HepG2 (cell line): ENCODE data around the gene CHST12. TPM values are rescaled to one million over a fixed set of nuclear protein-coding genes. Genes with fewer than 3 reads are reported as not detected.

Source experiments
- ATAC-seq: fragments of 200-7000 bp; cut with Tn5 transposase; 3 replicates; pipeline ENCODE4 v1.9.1; 2020; ENCODE audit warnings: mild to moderate bottlenecking, moderate library complexity
- Bru-seq: library from RNA; stranded (reverse); fragments of 400-500 nt; gene quantifications from one replicate; lab custom pipeline; 2021; lab: Mats Ljungman, UMichigan
- BruChase-seq, 2 experiments: library from RNA; stranded (reverse); fragments of 400-500 nt; gene quantifications; one replicate each; lab custom pipeline; 2021; lab: Mats Ljungman, UMichigan
- BruUV-seq: library from RNA; stranded (reverse); fragments of 400-500 nt; replicated peaks from 2 replicates; lab custom pipeline; 2021; lab: Mats Ljungman, UMichigan
- CTCF ChIA-PET: fragments of 300-600 bp; formaldehyde crosslinking; extraction: SDS; loops from one replicate; lab custom pipeline; 2021; ENCODE audit warnings: low total read pairs, inconsistent platforms, low intra/inter-chr PET ratio; lab: Yijun Ruan, JAX
- POLR2A ChIA-PET: fragments of 350-600 bp; sonication (Branson Sonifier 250); formaldehyde crosslinking; loops from one replicate; lab custom pipeline; 2020; ENCODE audit warnings: antibody characterized with exemption, inconsistent platforms; lab: Yijun Ruan, JAX
- DNase-seq: peaks from one replicate; pipeline ENCODE4 v3.0.0-alpha.2; 2015; ENCODE audit warnings: low spot score
- FAIRE-seq: peaks from 3 replicates; lab custom pipeline; 2011; peaks lifted over from hg19 to GRCh38; lab: Jason Lieb, UNC
- H2AFZ ChIP-seq: one replicate; pipeline ENCODE4 v1.6.1; 2011; ENCODE audit warnings: low read length, inconsistent platforms
- H3K27ac ChIP-seq: fragments of 300-600 bp; 3 replicates; pipeline ENCODE4 v1.8.0; 2011; ENCODE audit warnings: mixed run types, mild to moderate bottlenecking, mixed read lengths, low read length, inconsistent platforms; ENCODE audit not compliant: insufficient read depth; ENCODE audit errors: extremely low read length
- H3K27me3 ChIP-seq, 2 experiments: fragments of 200-600 bp in 1 of 2; 2 replicates in 1 of 2; 3 replicates in 1 of 2; pipeline versions ENCODE4 v1.6.0 to v1.8.0; 2011; ENCODE audit warnings: low read length in 2 of 2, mild to moderate bottlenecking in 2 of 2, moderate library complexity in 2 of 2, inconsistent platforms in 1 of 2; ENCODE audit not compliant: insufficient read depth in 2 of 2, control insufficient read depth in 1 of 2
- H3K36me3 ChIP-seq, 2 experiments: fragments of 200-600 bp in 1 of 2; replicated peaks in 1 of 2; 2 replicates in 1 of 2; 3 replicates in 1 of 2; pipeline versions ENCODE4 v1.5.1 to v1.8.0; 2011; ENCODE audit warnings: low read length in 2 of 2, inconsistent platforms in 1 of 2; ENCODE audit not compliant: insufficient read depth in 2 of 2, control insufficient read depth in 1 of 2
- H3K4me1 ChIP-seq: 2 replicates; pipeline ENCODE4 v1.5.1; 2012; ENCODE audit warnings: low read length, inconsistent platforms; ENCODE audit not compliant: insufficient read depth
- H3K4me2 ChIP-seq: 2 replicates; pipeline ENCODE4 v1.6.0; 2011; ENCODE audit warnings: low read depth, low read length, inconsistent platforms
- H3K4me3 ChIP-seq, 3 experiments: fragments of 200-600 bp in 1 of 3; sonication (generic), shearing (Covaris generic) in 1 of 3; replicated peaks in 1 of 3; 2 replicates each; pipeline ENCODE4 v1.5.1; 2011 to 2016; ENCODE audit warnings: low read length in 3 of 3, inconsistent platforms in 2 of 3, low read depth in 2 of 3, mild to moderate bottlenecking in 2 of 3, control low read depth in 1 of 3, mixed read lengths in 1 of 3; ENCODE audit not compliant: insufficient read depth in 1 of 3
- H3K79me2 ChIP-seq: one replicate; pipeline ENCODE4 v1.6.1; 2011; ENCODE audit warnings: low read length, inconsistent platforms; ENCODE audit not compliant: insufficient read depth
- H3K9ac ChIP-seq: 2 replicates; pipeline ENCODE4 v1.6.0; 2011; ENCODE audit warnings: mild to moderate bottlenecking, low read depth, low read length, inconsistent platforms; ENCODE audit not compliant: insufficient read depth
- H3K9me3 ChIP-seq: 2 replicates; pipeline ENCODE4 v1.5.1; 2012; ENCODE audit warnings: mild to moderate bottlenecking, low read length
- H4K20me1 ChIP-seq: 2 replicates; pipeline ENCODE4 v1.6.0; 2011; ENCODE audit warnings: inconsistent platforms, mild to moderate bottlenecking, low read length, moderate library complexity; ENCODE audit not compliant: insufficient read depth
- ELK4 ChIP-seq: sonication (generic); formaldehyde crosslinking; IDR thresholded peaks from 2 replicates; pipeline ENCODE4 v1.9.0; 2021; ENCODE audit warnings: missing genetic modification reagents, borderline replicate concordance
- KDM6A ChIP-seq: IDR thresholded peaks from 2 replicates; pipeline ENCODE4 v1.6.1; 2016; ENCODE audit warnings: low read depth
- MEIS1 ChIP-seq: sonication (generic); formaldehyde crosslinking; IDR thresholded peaks from 2 replicates; pipeline ENCODE4 v1.9.0; 2021; ENCODE audit warnings: mild to moderate bottlenecking, missing genetic modification reagents, moderate library complexity, borderline replicate concordance
- MLLT10 ChIP-seq: sonication (generic); formaldehyde crosslinking; IDR thresholded peaks from 2 replicates; pipeline ENCODE4 v1.4.0; 2020; ENCODE audit warnings: missing genetic modification reagents
- NFATC3 ChIP-seq: sonication (generic); formaldehyde crosslinking; IDR thresholded peaks from 2 replicates; pipeline ENCODE4 v1.5.1; 2020; ENCODE audit warnings: mild to moderate bottlenecking, missing genetic modification reagents
- SKI ChIP-seq: fragments of 450-650 bp; IDR thresholded peaks from one replicate; pipeline ENCODE4 v1.6.1; 2018; ENCODE audit warnings: mild to moderate bottlenecking; ENCODE audit not compliant: partially characterized antibody
- THAP11 ChIP-seq: IDR thresholded peaks from 2 replicates; pipeline ENCODE4 v1.6.1; 2016; ENCODE audit warnings: missing biosample characterization, missing genetic modification reagents
- U2AF2 ChIP-seq: fragments of 200-400 bp; formaldehyde crosslinking; IDR thresholded peaks from 2 replicates; pipeline ENCODE4 v1.6.1; 2017; ENCODE audit warnings: low read depth, mild to moderate bottlenecking, low read length
- ZFP36 ChIP-seq: fragments of 150-350 bp; IDR thresholded peaks from 2 replicates; pipeline ENCODE4 v1.6.1; 2018; ENCODE audit warnings: borderline replicate concordance, low read length, low read depth; ENCODE audit not compliant: partially characterized antibody
- ZNF646 ChIP-seq: sonication (generic); formaldehyde crosslinking; IDR thresholded peaks from 2 replicates; pipeline ENCODE4 v1.9.0; 2021; ENCODE audit warnings: mild to moderate bottlenecking, missing genetic modification reagents
- WGBS: methylation state at CpG from one replicate; pipeline ENCODE4 v1.1.6; 2017; ENCODE audit warnings: low lambda C conversion rate; 5-methylcytosine and 5-hydroxymethylcytosine counted together
- in situ Hi-C: cut with HindIII; loops from 2 replicates; pipeline ENCODE4 v1.10.0; 2017; ENCODE audit warnings: low pct_unique_long_range_greater_than_20kb; ENCODE audit not compliant: extremely low pct_ligation_motif_present
- intact Hi-C: fragments of 100-400 bp; cut with micrococcal nuclease; formaldehyde crosslinking; loops from one replicate; pipeline ENCODE4 v1.10.0; 2022; ENCODE audit not compliant: unreplicated experiment
- long read RNA-seq, 2 experiments: library from RNA in 1 of 2; library from polyadenylated mRNA in 1 of 2; stranded (forward) in 1 of 2; unstranded in 1 of 2; transcript quantifications; one replicate each; pipeline ENCODE4 v2.0.0, GENCODE V29; 2019 to 2022
- polyA minus RNA-seq, 3 experiments: library from RNA; depleted of rRNA, polyadenylated mRNA; stranded (reverse); fragments of >200 nt; gene quantifications; 2 replicates each; pipeline ENCODE4 v1.2.3, GENCODE V29; 2011; ENCODE audit warnings: low replicate concordance in 1 of 3
- polyA plus RNA-seq, 8 experiments: library from polyadenylated mRNA; depleted of rRNA in 3 of 8; stranded (reverse) in 7 of 8; unstranded in 1 of 8; fragments of >200 nt; fragmentation: Illumina TruSeq in 4 of 8; extraction: Trizol in 4 of 8; gene quantifications; 2 replicates each; pipeline versions ENCODE4 v1.2.1 to v1.2.3, GENCODE V29; 2011 to 2016; ENCODE audit warnings: low read depth in 4 of 8, missing spikeins in 1 of 8, mixed read lengths in 1 of 8; ENCODE audit not compliant: insufficient read depth in 1 of 8
- total RNA-seq, 5 experiments: library from RNA; depleted of rRNA; stranded (reverse); fragments of >200 nt; fragmentation: Illumina TruSeq; extraction: Trizol; gene quantifications; 2 replicates each; pipeline ENCODE4 v1.2.3, GENCODE V29; 2016; ENCODE audit warnings: low read depth in 1 of 5

CHST12 gene
- total RNA-seq (2016; rRNA removed; fragmentation: Illumina TruSeq; extraction: Trizol) (3.7 and 6.4 TPM in 2 replicates), polyA plus RNA-seq (2011; rRNA removed) (15.8 and 17.0 TPM in 2 replicates), polyA minus RNA-seq (2011; rRNA and poly(A)+ RNA removed; ENCODE audit: low replicate concordance) (12.0 and 35.8 TPM in 2 replicates), Bru-seq, nascent RNA (percentile 53 among the genes with signal in this experiment), BruChase-seq, experiment 1, labeled RNA remaining after a 6-hour chase (percentile 52 among the genes with signal in this experiment), BruChase-seq, experiment 2, labeled RNA remaining after a 2-hour chase (percentile 57 among the genes with signal in this experiment)
- 1.4 and 1.5 TPM in 2 replicates for total RNA-seq (2016; cell fraction: cytosol; rRNA removed; fragmentation: Illumina TruSeq; extraction: Trizol; ENCODE audit: low read depth)
- total RNA-seq (2016; cell fraction: insoluble cytoplasmic fraction; rRNA removed; fragmentation: Illumina TruSeq; extraction: Trizol) = 3.5 and 6.3 TPM in 2 replicates
- 3.9 and 4.8 TPM in 2 replicates for total RNA-seq (2016; cell fraction: membrane; rRNA removed; fragmentation: Illumina TruSeq; extraction: Trizol)
- total RNA-seq (2016; cell fraction: nucleus; rRNA removed; fragmentation: Illumina TruSeq; extraction: Trizol) = 5.8 and 6.9 TPM in 2 replicates
- polyA plus RNA-seq (2011; cell fraction: cytosol; rRNA removed) = 14.4 and 28.9 TPM in 2 replicates
- 16.3 and 21.2 TPM in 2 replicates for polyA plus RNA-seq (2011; cell fraction: nucleus; rRNA removed)
- polyA plus RNA-seq (2012) = 8.1 and 11.8 TPM in 2 replicates
- polyA plus RNA-seq (2016; cell fraction: cytosol; fragmentation: Illumina TruSeq; extraction: Trizol; ENCODE audit: low read depth) = 3.3 and 4.7 TPM in 2 replicates
- 5.7 and 8.1 TPM in 2 replicates for polyA plus RNA-seq (2016; cell fraction: insoluble cytoplasmic fraction; fragmentation: Illumina TruSeq; extraction: Trizol; ENCODE audit: low read depth)
- 5.6 and 6.2 TPM in 2 replicates for polyA plus RNA-seq (2016; cell fraction: membrane; fragmentation: Illumina TruSeq; extraction: Trizol; ENCODE audit: low read depth)
- polyA plus RNA-seq (2016; cell fraction: nucleus; fragmentation: Illumina TruSeq; extraction: Trizol; ENCODE audit: insufficient read depth, low read depth) = 21.2 and 23.6 TPM in 2 replicates
- polyA minus RNA-seq (2011; cell fraction: cytosol; rRNA and poly(A)+ RNA removed) = 12.9 and 20.5 TPM in 2 replicates
- polyA minus RNA-seq (2011; cell fraction: nucleus; rRNA and poly(A)+ RNA removed) = 5.7 TPM in 2 replicates
- long read RNA-seq, experiment 1, full-length matches to known transcripts = 36 of 55 reads
- long read RNA-seq, experiment 1, partial matches to known transcripts = 11 of 55 reads
- long read RNA-seq, experiment 1, other reads (novel, unspliced or antisense) = 8 of 55 reads
- long read RNA-seq, experiment 2, full-length matches to known transcripts = 17 of 58 reads
- long read RNA-seq, experiment 2, partial matches to known transcripts = 30 of 58 reads
- long read RNA-seq, experiment 2, other reads (novel, unspliced or antisense) = 11 of 58 reads

- intact Hi-C loops = no loop called here
- peak within 1 kb of the TSS; percentile 84 for H3K9ac ChIP-seq
- FAIRE-seq (peak; percentile 36), ATAC-seq (peak; percentile 54), DNase-seq (peak; percentile 82)
- in situ Hi-C loops = no loop called here
- peak within 1 kb of the TSS; percentile 80 to 96 (median 82) for H3K4me3 ChIP-seq
- WGBS = 9% methylated on average over 6 of the region's 89 CpGs
- ChIA-PET POLR2A (interaction anchor here (0.6 to 2.7 kb wide), 8 partner anchors 9 to 292 kb away, joined by 3 to 23 read pairs (median 4); no protein-coding TSS in a partner anchor), CTCF (interaction anchor here (1.6 kb wide), 1 partner anchor 28 kb away, joined by 5 read pairs; no protein-coding TSS in a partner anchor)
- peak within 1 kb of the TSS; percentile 70 for H3K27ac ChIP-seq
- H3K79me2 ChIP-seq = peaks cover 27% of the 10 kb centered on the region
- peak within 1 kb of the TSS; percentile 100 for H3K4me2 ChIP-seq
- H4K20me1 ChIP-seq = peaks cover 8% of the 10 kb centered on the region; the same call in 1 of the 2 replicates
- no peaks in the 10 kb centered on the region for H3K36me3 ChIP-seq
- peaks cover 58% of the 10 kb centered on the region for H3K4me1 ChIP-seq
- H3K27me3 ChIP-seq = no peaks in the 10 kb centered on the region
- no peaks in the 10 kb centered on the region for H3K9me3 ChIP-seq
- no TSS peak for BruUV-seq
- no peak within 1 kb of the TSS for H2AFZ ChIP-seq
- peak; percentile 88 for TF ChIP-seq ZFP36
- no peak for TF ChIP-seq ELK4 (CRISPR knock-in tag)
- TF ChIP-seq ZNF646 (CRISPR knock-in tag) = no peak
- 0 out of 2 replicates have a peak, but pooled peaks have one; percentile 40 for TF ChIP-seq NFATC3 (CRISPR knock-in tag)
- no peak for TF ChIP-seq MEIS1
- no peak for TF ChIP-seq KDM6A (CRISPR knock-in tag)
- TF ChIP-seq MLLT10 (CRISPR knock-in tag) = no peak
- peak; percentile 78 for TF ChIP-seq SKI
- TF ChIP-seq U2AF2 = no peak
- TF ChIP-seq THAP11 (CRISPR knock-in tag) = peak; percentile 23
Measured at GRCh38 chr7:2403014-2403717, at the start of gene CHST12. CHST12 (plus strand) TSS chr7:2403611; CDS start chr7:2432640, 29,029 bp downstream.
